ENCODE data around the gene SLC16A3.

SLC16A3 gene

DNA sequence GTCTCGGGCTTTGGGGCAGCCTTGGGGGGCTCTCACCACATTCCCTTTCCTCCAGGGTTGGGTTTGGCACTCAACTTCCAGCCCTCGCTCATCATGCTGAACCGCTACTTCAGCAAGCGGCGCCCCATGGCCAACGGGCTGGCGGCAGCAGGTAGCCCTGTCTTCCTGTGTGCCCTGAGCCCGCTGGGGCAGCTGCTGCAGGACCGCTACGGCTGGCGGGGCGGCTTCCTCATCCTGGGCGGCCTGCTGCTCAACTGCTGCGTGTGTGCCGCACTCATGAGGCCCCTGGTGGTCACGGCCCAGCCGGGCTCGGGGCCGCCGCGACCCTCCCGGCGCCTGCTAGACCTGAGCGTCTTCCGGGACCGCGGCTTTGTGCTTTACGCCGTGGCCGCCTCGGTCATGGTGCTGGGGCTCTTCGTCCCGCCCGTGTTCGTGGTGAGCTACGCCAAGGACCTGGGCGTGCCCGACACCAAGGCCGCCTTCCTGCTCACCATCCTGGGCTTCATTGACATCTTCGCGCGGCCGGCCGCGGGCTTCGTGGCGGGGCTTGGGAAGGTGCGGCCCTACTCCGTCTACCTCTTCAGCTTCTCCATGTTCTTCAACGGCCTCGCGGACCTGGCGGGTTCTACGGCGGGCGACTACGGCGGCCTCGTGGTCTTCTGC lies 8.4 kb downstream of the SLC16A3 start:
- no peak for DNase-seq

DNA sequence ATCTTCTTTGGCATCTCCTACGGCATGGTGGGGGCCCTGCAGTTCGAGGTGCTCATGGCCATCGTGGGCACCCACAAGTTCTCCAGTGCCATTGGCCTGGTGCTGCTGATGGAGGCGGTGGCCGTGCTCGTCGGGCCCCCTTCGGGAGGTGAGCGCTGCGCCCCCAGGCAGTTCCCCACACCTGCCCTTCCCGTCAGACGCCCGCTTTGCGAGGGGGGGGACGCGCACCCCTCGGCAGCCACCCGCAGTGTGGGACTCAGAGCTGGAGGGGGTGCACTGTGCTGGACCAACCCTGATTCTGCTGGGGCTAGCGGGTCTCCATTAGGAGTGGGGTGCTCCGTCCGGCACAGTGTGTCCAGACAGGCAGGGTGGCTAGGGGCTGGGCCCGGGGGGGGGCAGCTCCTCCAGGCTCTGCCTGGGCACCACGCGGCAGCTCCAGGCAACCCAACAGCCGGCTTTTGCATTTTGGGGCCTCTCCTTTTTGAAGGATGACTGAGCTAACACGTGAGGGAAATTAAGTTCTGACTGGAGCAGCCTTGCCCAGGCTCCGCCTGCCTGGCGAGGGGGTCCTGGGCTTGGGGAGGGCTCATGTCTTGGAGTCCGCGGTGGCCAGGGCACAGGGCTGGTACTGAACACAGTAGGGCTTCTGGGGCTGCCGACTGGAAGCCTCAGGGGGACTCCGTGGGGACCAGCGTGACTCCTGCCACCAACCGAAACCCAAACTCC lies 9.1 kb downstream of the SLC16A3 start:
- no peak for DNase-seq

DNA sequence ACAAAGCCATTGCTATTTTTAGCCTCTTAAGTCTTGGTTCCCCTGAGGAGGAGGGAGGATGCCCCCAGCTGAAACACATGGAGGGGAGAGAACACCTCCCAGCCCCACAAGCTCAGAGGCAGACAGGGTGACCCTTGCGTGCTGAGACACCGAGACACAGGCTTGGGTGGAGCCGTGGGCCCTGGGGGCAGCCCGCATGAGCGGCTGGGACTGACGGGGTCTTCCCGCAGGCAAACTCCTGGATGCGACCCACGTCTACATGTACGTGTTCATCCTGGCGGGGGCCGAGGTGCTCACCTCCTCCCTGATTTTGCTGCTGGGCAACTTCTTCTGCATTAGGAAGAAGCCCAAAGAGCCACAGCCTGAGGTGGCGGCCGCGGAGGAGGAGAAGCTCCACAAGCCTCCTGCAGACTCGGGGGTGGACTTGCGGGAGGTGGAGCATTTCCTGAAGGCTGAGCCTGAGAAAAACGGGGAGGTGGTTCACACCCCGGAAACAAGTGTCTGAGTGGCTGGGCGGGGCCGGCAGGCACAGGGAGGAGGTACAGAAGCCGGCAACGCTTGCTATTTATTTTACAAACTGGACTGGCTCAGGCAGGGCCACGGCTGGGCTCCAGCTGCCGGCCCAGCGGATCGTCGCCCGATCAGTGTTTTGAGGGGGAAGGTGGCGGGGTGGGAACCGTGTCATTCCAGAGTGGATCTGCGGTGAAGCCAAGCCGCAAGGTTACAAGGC lies 9.8 kb downstream of the SLC16A3 start:
- DNase-seq = peak; percentile 91 to 93

- DNase-seq = no peak
Measured at GRCh38 chr17:82239401-82239925, 10.6 kb downstream of the SLC16A3 start.

DNA sequence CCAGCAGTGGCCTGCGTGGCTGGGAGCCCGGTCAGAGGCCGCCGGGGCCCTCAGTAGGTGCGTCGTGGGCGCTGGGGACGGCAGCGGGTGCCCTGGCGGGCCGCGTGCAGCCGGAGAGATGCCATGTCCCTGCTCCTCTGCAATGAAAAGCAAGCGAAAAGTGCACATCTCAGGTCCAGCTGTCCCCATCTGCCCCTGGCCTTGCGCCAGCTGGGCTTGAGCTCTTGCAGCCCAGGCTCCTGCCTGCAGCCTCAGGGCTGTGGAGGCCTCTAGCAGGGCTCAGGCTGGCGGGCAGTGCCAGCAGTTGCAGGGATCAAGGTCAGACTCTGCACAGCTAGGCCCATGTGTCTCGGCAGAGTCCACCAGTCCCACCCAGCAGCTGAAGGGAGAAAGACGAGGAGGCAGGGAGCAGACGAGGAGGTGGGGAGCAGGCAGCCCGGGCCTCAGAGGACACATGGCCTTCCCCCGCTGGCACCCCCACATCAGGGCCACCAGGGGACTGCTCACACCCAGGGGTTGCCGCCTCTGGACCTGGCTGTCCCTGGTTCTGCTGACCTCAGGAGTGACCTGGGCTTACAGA lies 11.2 kb downstream of the SLC16A3 start:
- DNase-seq = no peak

- DNase-seq = no peak
Measured at GRCh38 chr17:82240506-82241182, 11.8 kb downstream of the SLC16A3 start.

DNA sequence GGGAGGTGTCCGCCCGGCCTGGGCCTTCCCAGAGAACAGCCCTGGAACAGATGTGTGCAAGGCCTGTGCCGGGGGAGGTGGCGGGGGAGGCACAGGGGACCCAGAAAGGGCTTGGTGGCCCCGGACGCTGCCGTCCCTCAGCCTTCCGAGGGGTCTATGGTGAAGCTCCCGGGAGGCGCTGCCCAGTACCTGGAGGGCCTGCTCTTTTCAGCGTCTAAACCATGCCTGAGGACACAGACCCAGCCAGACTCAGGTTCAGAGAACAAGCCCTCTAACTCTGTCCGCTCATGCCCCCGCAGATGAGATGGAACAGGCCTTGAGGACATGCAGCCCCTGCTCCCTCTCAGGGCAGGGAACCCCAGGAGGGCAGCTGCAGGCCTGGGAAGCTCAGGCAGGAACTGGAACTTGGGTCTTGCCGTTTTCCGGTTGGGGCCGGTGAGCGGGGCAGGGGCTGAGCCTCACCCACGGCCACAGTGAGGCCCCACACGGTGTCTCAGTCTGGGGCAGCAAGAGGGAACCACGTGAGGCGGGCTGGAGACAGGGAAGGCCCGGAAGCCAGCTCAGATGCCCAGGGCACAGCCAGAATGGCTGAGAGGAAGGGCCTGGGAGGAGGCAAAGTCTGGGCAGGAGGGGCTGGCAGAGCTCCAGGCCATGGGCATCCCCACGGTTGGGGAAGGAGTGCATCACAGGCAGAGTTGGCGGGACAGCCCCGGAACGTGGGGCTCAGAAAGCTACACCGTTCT lies 12.5 kb downstream of the SLC16A3 start:
- DNase-seq = peak; percentile 89

DNA sequence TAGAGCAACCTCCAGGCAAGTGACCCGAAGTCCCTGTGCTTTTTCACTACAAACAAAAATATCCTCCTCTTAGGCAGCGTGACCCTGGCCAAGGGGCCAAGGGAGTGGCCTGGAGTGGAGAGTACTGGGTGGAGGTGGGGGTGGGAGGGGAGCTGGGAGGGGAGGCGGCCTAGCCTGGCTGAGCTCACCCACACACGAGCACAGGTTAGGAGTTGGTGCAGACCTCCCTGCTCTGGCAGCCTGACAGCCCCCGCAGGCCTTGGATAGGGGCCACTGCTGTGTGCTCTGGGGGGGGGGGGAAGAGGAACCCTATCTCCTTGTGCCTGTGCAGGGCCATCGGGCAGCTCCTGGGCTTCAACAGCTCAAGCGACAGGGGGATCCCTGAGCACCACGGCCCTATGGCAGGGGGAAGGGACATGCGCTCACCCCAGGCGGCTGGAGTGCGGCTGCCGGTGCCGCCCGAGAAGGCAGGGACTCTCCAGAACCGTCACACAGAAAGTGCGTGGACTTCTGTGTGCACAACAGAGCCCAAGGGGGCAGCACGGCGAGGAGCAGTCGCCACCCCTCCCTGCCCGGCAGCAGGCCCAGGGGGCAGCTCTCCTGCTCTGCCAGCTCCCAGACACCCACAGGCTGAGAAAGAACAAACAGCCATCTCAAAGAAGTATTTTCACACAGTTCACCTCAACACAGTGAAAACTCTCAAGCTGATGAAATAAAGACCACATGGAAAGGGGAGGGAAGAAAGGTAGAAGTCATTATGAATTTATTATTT lies 13.3 kb downstream of the SLC16A3 start:
- DNase-seq = no peak

- DNase-seq = no peak
Measured at GRCh38 chr17:82242698-82242976, 13.8 kb downstream of the SLC16A3 start.

DNA sequence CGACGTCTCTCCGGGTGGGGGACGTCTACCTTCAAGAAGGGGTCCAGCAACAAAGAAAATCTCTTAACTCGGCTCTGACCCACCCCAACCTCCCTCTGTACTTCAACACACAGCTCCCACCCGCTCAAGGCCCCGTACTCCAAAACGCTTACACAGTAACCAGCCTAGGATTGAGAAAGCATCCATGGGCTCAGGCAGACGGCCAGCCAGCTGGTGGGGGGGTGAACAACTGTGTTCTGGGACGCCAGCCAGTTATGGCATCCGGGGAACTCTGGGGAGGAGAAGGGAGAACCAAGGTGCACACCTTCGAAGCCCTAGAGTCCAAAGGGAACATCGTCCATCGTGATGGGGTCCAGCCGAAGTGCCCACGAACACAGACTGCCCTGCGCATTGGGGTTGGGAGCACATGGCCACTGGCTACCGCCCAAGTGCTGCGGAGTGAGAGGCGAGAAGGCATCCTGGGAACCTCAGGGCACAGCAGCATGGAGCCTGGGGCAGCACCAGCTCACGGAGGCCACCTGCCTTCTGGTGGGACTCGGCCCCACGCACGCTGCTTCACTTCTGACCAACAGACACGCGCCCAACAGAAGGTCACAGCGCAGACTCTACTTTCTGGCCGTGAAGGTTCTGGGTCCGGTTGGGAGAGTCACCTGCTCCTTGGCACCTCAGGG lies 14.3 kb downstream of the SLC16A3 start:
- no peak for DNase-seq

GRCh38 chr17:82243648-82244412 lies 15.0 kb downstream of the SLC16A3 start:
- no peak for DNase-seq

- DNase-seq = peak in 1 of 2 donors; percentile 46
Measured at GRCh38 chr17:82244413-82245133, 15.7 kb downstream of the SLC16A3 start.

- no peak for DNase-seq
Measured at GRCh38 chr17:82245134-82246039, 16.5 kb downstream of the SLC16A3 start.

DNA sequence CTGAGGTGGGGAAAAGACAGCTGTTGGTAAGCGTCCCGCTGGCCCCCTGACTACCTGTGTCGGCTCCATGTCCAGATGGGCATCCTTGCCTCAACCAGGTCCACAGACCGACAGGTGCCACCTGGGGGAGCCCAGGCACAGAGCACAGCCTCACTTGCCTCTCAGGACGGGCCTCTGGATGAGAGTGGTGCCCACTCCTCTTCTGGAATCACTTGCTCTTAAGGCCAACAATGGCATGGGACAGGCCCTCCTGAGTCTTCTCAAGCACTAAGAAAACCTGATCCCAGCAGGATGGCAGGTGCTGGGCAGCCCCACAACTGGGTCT lies 17.2 kb downstream of the SLC16A3 start:
- no peak for DNase-seq

DNA sequence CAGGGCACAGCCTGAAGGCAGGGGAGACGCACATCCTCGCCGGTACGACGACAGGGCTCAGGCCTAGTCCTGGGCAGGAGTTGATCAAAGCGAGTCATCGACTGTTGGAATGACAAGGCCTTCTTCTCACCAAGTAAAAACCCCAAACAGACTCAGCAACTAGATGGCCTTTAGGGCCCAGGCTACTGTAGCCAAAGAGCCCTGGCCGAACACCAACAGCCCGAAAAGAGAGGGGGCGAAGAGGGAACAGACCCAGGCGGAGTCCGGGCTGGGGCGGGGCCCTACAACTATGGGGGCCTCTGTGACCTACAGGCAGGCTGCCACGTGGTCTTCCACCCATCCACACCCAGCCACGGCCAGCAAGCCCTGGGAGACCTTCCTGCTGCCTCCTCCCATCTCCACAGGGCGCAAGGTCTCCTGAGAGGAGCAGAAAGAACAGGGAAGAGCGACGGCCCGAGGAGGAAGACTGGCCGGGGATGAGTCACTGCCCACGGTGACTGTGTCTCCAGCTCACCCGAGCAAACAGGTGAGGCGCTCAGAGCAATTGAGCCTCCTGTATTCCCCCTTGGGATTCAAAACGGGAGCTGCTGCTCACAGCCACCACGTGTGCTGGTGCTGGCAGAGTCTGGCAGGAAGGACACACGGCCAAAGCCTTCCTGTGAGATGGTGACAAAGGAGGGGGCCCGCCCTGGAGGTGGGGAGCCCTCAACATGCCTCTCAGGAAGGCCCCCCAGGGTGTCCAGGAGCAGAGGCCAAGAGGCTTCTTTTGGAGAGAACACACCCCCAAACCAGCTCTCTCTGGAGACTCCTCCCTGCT lies 17.7 kb downstream of the SLC16A3 start:
- no peak for DNase-seq

- peak in 1 of 2 donors; percentile 43 for DNase-seq
Measured at GRCh38 chr17:82247182-82247823, 18.5 kb downstream of the SLC16A3 start.

All from inflammatory macrophage (primary cell).